T-helper 17 cell (primary cell): ENCODE measurements around the gene CRYGB. TPM values are rescaled to one million over a fixed set of nuclear protein-coding genes. Genes with fewer than 3 reads are reported as not detected.

Experiments used
- ATAC-seq: fragments of 150-1000 bp; cut with Tn5 transposase; 2 replicates; pipeline ENCODE4 v1.10.0; 2021; ENCODE audit warnings: mild to moderate bottlenecking, moderate library complexity
- DNase-seq, 3 donors: peaks; one replicate each; pipeline versions ENCODE4 v3.0.0 to v3.0.0-alpha.2; 2020 to 2021
- H3K9me3 ChIP-seq: one replicate; pipeline ENCODE4 v1.7.0; 2013; ENCODE audit warnings: low read length, mild to moderate bottlenecking; ENCODE audit not compliant: control insufficient read depth, poor library complexity, severe bottlenecking
- H3K27ac Mint-ChIP-seq: one replicate; pipeline ENCODE4 v1.8.0; 2022; ENCODE audit warnings: mild to moderate bottlenecking, moderate library complexity, mixed read lengths
- H3K27me3 Mint-ChIP-seq: one replicate; pipeline ENCODE4 v1.8.0; 2022; ENCODE audit warnings: mixed read lengths
- H3K36me3 Mint-ChIP-seq: one replicate; pipeline ENCODE4 v1.8.0; 2022; ENCODE audit warnings: low read depth, mixed read lengths
- H3K4me1 Mint-ChIP-seq: one replicate; pipeline ENCODE4 v1.8.0; 2022; ENCODE audit warnings: mild to moderate bottlenecking, mixed read lengths
- H3K4me3 Mint-ChIP-seq: one replicate; pipeline ENCODE4 v1.8.0; 2022; ENCODE audit warnings: mild to moderate bottlenecking, moderate library complexity, mixed read lengths
- total RNA-seq, 4 donors: library from RNA in 2 of 4; stranded (reverse) in 2 of 4; gene quantifications; one replicate each; pipeline ENCODE4 v1.2.3 and lab custom pipeline; 2022 to 2026

Gene CRYGB
- total RNA-seq, 2 donors from 2014 or later = not detected

- no peak overlapping the region for H3K27ac Mint-ChIP-seq
- ATAC-seq = no peak
- DNase-seq = no peak
- H3K9me3 ChIP-seq = no peaks in the 10 kb centered on the region
- H3K36me3 Mint-ChIP-seq = peaks cover 2% of the 10 kb centered on the region
- no peak overlapping the region for H3K4me3 Mint-ChIP-seq
- H3K4me1 Mint-ChIP-seq = peaks cover 2% of the 10 kb centered on the region
- peaks cover 14% of the 10 kb centered on the region for H3K27me3 Mint-ChIP-seq
Measured at GRCh38 chr2:208093128-208093527, 52.8 kb downstream of the CRYGB start.

Other genes with a start within 250 kb of the CRYGB start
- 10 to 100 TPM; 14.3 to 14.4 TPM for gene PLEKHM3, start 120.6 kb downstream of the CRYGB start, total RNA-seq
- gene CRYGD, start 21.6 kb downstream of the CRYGB start, total RNA-seq = not detected
- gene CRYGC, start 16.3 kb downstream of the CRYGB start, total RNA-seq = not detected
- not detected for gene CRYGA, start 17.4 kb upstream of the CRYGB start, total RNA-seq
- gene C2orf80, start 43.9 kb upstream of the CRYGB start, total RNA-seq = not detected
- gene IDH1, start 108.9 kb upstream of the CRYGB start, total RNA-seq = 1 to 10 TPM; 3.5 to 5.8 TPM
- gene PIKFYVE, start 120.1 kb upstream of the CRYGB start, total RNA-seq = 10 to 100 TPM; 34.5 to 41.5 TPM